HG03575 (cell line): ENCODE results near the gene UROC1.

ENCODE experiments used
- ATAC-seq: cut with Tn5 transposase; IDR thresholded peaks from one replicate; pipeline ENCODE4 v1.9.1; 2021; ENCODE audit not compliant: unreplicated experiment, insufficient number of reproducible peaks, low FRiP score; ENCODE audit errors: extremely low read depth

Gene UROC1

GRCh38 chr3:126473292-126474168 is 44.0 kb downstream of the UROC1 start:
- ATAC-seq: no peak

- no peak for ATAC-seq
Measured at GRCh38 chr3:126472277-126473006, 45.1 kb downstream of the UROC1 start.

- ATAC-seq: no peak
Measured at GRCh38 chr3:126469479-126469878, 48.1 kb downstream of the UROC1 start.

GRCh38 chr3:126468028-126468891 is 49.3 kb downstream of the UROC1 start:
- ATAC-seq: no peak

- no peak for ATAC-seq
Measured at GRCh38 chr3:126467611-126467955, 50.0 kb downstream of the UROC1 start.

GRCh38 chr3:126466886-126467610 is 50.5 kb downstream of the UROC1 start:
- ATAC-seq: no peak

- no peak for ATAC-seq
Measured at GRCh38 chr3:126465928-126466544, 51.5 kb downstream of the UROC1 start.

- ATAC-seq: no peak
Measured at GRCh38 chr3:126464997-126465396, 52.6 kb downstream of the UROC1 start.

GRCh38 chr3:126464494-126464893 is 53.1 kb downstream of the UROC1 start:
- no peak for ATAC-seq

GRCh38 chr3:126464093-126464492 is 53.5 kb downstream of the UROC1 start:
- ATAC-seq: no peak

GRCh38 chr3:126463521-126463920 is 54.1 kb downstream of the UROC1 start:
- no peak for ATAC-seq

GRCh38 chr3:126461450-126462070 is 56.0 kb downstream of the UROC1 start:
- ATAC-seq: no peak

- ATAC-seq: no peak
Measured at GRCh38 chr3:126460381-126460780, 57.2 kb downstream of the UROC1 start.

GRCh38 chr3:126459763-126460127 is 57.8 kb downstream of the UROC1 start:
- ATAC-seq: no peak

GRCh38 chr3:126459111-126459762 is 58.3 kb downstream of the UROC1 start:
- ATAC-seq: no peak

GRCh38 chr3:126456766-126457388 is 60.7 kb downstream of the UROC1 start:
- ATAC-seq: no peak

- ATAC-seq: no peak
Measured at GRCh38 chr3:126456211-126456610, 61.4 kb downstream of the UROC1 start.
